GM23338 (cell line): ENCODE measurements around the gene GHR. TPM values are rescaled to one million over a fixed set of nuclear protein-coding genes. Genes with fewer than 3 reads are reported as not detected.

Experiments used
- ATAC-seq: fragments of 200-7000 bp; cut with Tn5 transposase; 3 replicates; pipeline ENCODE4 v1.9.1; 2020
- DNase-seq: peaks from one replicate; pipeline ENCODE4 v3.0.0-alpha.2; 2015; ENCODE audit warnings: low spot score
- H2AFZ ChIP-seq: fragments of 200-600 bp; sonication (generic); 2 replicates; pipeline ENCODE4 v1.8.0; 2016; ENCODE audit warnings: antibody characterized with exemption, mild to moderate bottlenecking, moderate library complexity
- H3F3A ChIP-seq: fragments of 200-600 bp; sonication (generic); replicated peaks from 2 replicates; pipeline ENCODE4 v1.8.0; 2017; ENCODE audit warnings: antibody characterized with exemption, mixed run types, low read depth
- H3K27ac ChIP-seq: fragments of 200-600 bp; sonication (generic); 2 replicates; pipeline ENCODE4 v1.6.1; 2016; ENCODE audit warnings: low read depth
- H3K27me3 ChIP-seq: fragments of 200-600 bp; sonication (generic); 2 replicates; pipeline ENCODE4 v1.8.0; 2016; ENCODE audit warnings: mild to moderate bottlenecking, mixed run types, moderate library complexity; ENCODE audit not compliant: insufficient read depth
- H3K36me3 ChIP-seq: fragments of 200-600 bp; sonication (generic); 2 replicates; pipeline ENCODE4 v1.8.0; 2016; ENCODE audit warnings: mild to moderate bottlenecking; ENCODE audit not compliant: insufficient read depth
- H3K4me1 ChIP-seq: fragments of 200-600 bp; sonication (generic); 2 replicates; pipeline ENCODE4 v1.8.0; 2016; ENCODE audit warnings: mild to moderate bottlenecking, moderate library complexity; ENCODE audit not compliant: insufficient read depth
- H3K4me2 ChIP-seq: fragments of 200-600 bp; sonication (generic); 2 replicates; pipeline ENCODE4 v1.7.1; 2017; ENCODE audit warnings: mixed run types
- H3K4me3 ChIP-seq: fragments of 200-600 bp; sonication (generic); 2 replicates; pipeline ENCODE4 v1.6.1; 2016; ENCODE audit warnings: mixed run types
- H3K79me2 ChIP-seq: fragments of 200-600 bp; sonication (generic); replicated peaks from 2 replicates; pipeline ENCODE4 v1.8.0; 2017; ENCODE audit warnings: mild to moderate bottlenecking; ENCODE audit not compliant: insufficient read depth
- H3K9me2 ChIP-seq: fragments of 200-600 bp; sonication (generic); 2 replicates; pipeline ENCODE4 v1.8.0; 2017; ENCODE audit not compliant: insufficient read depth
- H4K20me1 ChIP-seq: fragments of 200-600 bp; sonication (generic); replicated peaks from 2 replicates; pipeline ENCODE4 v1.8.0; 2017; ENCODE audit warnings: mild to moderate bottlenecking; ENCODE audit not compliant: insufficient read depth
- H3K27ac Mint-ChIP-seq: 2 replicates; pipeline ENCODE4 v1.8.0; 2020; ENCODE audit warnings: inconsistent platforms, mild to moderate bottlenecking, moderate library complexity, mixed read lengths
- H3K27me3 Mint-ChIP-seq: 3 replicates; pipeline ENCODE4 v1.8.0; 2022; ENCODE audit warnings: low read depth, mild to moderate bottlenecking, moderate library complexity, mixed read lengths, inconsistent platforms; ENCODE audit not compliant: insufficient read depth, poor library complexity
- H3K36me3 Mint-ChIP-seq: 3 replicates; pipeline ENCODE4 v1.8.0; 2021; ENCODE audit warnings: low read depth, mild to moderate bottlenecking, inconsistent platforms, moderate library complexity, mixed read lengths
- H3K4me1 Mint-ChIP-seq: 3 replicates; pipeline ENCODE4 v1.8.0; 2020; ENCODE audit warnings: mild to moderate bottlenecking, inconsistent platforms, mixed read lengths
- H3K4me3 Mint-ChIP-seq: 3 replicates; pipeline ENCODE4 v1.8.0; 2021; ENCODE audit warnings: moderate library complexity, mild to moderate bottlenecking, inconsistent platforms, mixed read lengths
- H3K9me3 Mint-ChIP-seq: 3 replicates; pipeline ENCODE4 v1.8.0; 2020; ENCODE audit warnings: moderate library complexity, mild to moderate bottlenecking, inconsistent platforms, mixed read lengths
- EZH2 ChIP-seq: fragments of 200-600 bp; sonication (generic); IDR thresholded peaks from one replicate; pipeline ENCODE4 v1.8.0; 2017; ENCODE audit warnings: antibody characterized with exemption, mild to moderate bottlenecking, low read depth; ENCODE audit not compliant: unreplicated experiment
- POLR2AphosphoS5 ChIP-seq: IDR thresholded peaks from 2 replicates; pipeline ENCODE4 v1.6.1; 2016; ENCODE audit warnings: antibody characterized with exemption, low read depth
- polyA plus RNA-seq: library from polyadenylated mRNA; unstranded; fragments of >200 nt; fragmentation: Nextera tagmentation; extraction: Ambion mirVana; gene quantifications from 2 replicates; pipeline ENCODE4 v1.2.1, GENCODE V29; 2016
- total RNA-seq: library from RNA; depleted of rRNA; stranded (reverse); fragments of >200 nt; shearing (Covaris generic); gene quantifications from 2 replicates; pipeline ENCODE4 v1.2.3, GENCODE V29; 2014
- TF ChIP-seq, protein P1 (sequence below): IDR thresholded peaks from one replicate; pipeline ENCODE4 v1.6.1; 2018; ENCODE audit warnings: antibody characterized with exemption; ENCODE audit not compliant: unreplicated experiment
- TF ChIP-seq, protein P2 (sequence below): fragments of 250-450 bp; sonication (Bioruptor Pico); IDR thresholded peaks from 2 replicates; pipeline ENCODE4 v1.5.0; 2020; ENCODE audit warnings: mild to moderate bottlenecking, moderate library complexity

Gene GHR
- total and polyA plus RNA-seq, 2 experiments from 2014 or later = 0.21 to 1.9 TPM

GRCh38 chr5:42665857-42666256 lies 242.6 kb downstream of the GHR start:
- Histone ChIP-seq H3K27me3 (no peaks in the 10 kb centered on the region), H3F3A (no peaks in the 10 kb centered on the region), H3K4me3 (no peak overlapping the region), H3K27ac (no peak overlapping the region), H4K20me1 (no peaks in the 10 kb centered on the region), H3K4me1 (no peaks in the 10 kb centered on the region), H3K4me2 (no peak overlapping the region), H2AFZ (no peak overlapping the region), H3K9me2 (no peaks in the 10 kb centered on the region), H3K79me2 (no peaks in the 10 kb centered on the region), H3K36me3 (no peaks in the 10 kb centered on the region)
- DNase-seq = no peak
- Mint-ChIP-seq H3K4me3 (no peak overlapping the region), H3K9me3 (peaks cover 17% of the 10 kb centered on the region), H3K27ac (no peak overlapping the region), H3K36me3 (0 out of 3 replicates have a peak, but pooled peaks cover 3% of the 10 kb centered on the region), H3K4me1 (no peaks in the 10 kb centered on the region), H3K27me3 (peaks cover 2% of the 10 kb centered on the region)
- TF ChIP-seq, protein P1, sequence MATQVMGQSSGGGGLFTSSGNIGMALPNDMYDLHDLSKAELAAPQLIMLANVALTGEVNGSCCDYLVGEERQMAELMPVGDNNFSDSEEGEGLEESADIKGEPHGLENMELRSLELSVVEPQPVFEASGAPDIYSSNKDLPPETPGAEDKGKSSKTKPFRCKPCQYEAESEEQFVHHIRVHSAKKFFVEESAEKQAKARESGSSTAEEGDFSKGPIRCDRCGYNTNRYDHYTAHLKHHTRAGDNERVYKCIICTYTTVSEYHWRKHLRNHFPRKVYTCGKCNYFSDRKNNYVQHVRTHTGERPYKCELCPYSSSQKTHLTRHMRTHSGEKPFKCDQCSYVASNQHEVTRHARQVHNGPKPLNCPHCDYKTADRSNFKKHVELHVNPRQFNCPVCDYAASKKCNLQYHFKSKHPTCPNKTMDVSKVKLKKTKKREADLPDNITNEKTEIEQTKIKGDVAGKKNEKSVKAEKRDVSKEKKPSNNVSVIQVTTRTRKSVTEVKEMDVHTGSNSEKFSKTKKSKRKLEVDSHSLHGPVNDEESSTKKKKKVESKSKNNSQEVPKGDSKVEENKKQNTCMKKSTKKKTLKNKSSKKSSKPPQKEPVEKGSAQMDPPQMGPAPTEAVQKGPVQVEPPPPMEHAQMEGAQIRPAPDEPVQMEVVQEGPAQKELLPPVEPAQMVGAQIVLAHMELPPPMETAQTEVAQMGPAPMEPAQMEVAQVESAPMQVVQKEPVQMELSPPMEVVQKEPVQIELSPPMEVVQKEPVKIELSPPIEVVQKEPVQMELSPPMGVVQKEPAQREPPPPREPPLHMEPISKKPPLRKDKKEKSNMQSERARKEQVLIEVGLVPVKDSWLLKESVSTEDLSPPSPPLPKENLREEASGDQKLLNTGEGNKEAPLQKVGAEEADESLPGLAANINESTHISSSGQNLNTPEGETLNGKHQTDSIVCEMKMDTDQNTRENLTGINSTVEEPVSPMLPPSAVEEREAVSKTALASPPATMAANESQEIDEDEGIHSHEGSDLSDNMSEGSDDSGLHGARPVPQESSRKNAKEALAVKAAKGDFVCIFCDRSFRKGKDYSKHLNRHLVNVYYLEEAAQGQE = no peak
- TF ChIP-seq EZH2 (no peak), POLR2AphosphoS5 (no peak)
- TF ChIP-seq, protein P2, sequence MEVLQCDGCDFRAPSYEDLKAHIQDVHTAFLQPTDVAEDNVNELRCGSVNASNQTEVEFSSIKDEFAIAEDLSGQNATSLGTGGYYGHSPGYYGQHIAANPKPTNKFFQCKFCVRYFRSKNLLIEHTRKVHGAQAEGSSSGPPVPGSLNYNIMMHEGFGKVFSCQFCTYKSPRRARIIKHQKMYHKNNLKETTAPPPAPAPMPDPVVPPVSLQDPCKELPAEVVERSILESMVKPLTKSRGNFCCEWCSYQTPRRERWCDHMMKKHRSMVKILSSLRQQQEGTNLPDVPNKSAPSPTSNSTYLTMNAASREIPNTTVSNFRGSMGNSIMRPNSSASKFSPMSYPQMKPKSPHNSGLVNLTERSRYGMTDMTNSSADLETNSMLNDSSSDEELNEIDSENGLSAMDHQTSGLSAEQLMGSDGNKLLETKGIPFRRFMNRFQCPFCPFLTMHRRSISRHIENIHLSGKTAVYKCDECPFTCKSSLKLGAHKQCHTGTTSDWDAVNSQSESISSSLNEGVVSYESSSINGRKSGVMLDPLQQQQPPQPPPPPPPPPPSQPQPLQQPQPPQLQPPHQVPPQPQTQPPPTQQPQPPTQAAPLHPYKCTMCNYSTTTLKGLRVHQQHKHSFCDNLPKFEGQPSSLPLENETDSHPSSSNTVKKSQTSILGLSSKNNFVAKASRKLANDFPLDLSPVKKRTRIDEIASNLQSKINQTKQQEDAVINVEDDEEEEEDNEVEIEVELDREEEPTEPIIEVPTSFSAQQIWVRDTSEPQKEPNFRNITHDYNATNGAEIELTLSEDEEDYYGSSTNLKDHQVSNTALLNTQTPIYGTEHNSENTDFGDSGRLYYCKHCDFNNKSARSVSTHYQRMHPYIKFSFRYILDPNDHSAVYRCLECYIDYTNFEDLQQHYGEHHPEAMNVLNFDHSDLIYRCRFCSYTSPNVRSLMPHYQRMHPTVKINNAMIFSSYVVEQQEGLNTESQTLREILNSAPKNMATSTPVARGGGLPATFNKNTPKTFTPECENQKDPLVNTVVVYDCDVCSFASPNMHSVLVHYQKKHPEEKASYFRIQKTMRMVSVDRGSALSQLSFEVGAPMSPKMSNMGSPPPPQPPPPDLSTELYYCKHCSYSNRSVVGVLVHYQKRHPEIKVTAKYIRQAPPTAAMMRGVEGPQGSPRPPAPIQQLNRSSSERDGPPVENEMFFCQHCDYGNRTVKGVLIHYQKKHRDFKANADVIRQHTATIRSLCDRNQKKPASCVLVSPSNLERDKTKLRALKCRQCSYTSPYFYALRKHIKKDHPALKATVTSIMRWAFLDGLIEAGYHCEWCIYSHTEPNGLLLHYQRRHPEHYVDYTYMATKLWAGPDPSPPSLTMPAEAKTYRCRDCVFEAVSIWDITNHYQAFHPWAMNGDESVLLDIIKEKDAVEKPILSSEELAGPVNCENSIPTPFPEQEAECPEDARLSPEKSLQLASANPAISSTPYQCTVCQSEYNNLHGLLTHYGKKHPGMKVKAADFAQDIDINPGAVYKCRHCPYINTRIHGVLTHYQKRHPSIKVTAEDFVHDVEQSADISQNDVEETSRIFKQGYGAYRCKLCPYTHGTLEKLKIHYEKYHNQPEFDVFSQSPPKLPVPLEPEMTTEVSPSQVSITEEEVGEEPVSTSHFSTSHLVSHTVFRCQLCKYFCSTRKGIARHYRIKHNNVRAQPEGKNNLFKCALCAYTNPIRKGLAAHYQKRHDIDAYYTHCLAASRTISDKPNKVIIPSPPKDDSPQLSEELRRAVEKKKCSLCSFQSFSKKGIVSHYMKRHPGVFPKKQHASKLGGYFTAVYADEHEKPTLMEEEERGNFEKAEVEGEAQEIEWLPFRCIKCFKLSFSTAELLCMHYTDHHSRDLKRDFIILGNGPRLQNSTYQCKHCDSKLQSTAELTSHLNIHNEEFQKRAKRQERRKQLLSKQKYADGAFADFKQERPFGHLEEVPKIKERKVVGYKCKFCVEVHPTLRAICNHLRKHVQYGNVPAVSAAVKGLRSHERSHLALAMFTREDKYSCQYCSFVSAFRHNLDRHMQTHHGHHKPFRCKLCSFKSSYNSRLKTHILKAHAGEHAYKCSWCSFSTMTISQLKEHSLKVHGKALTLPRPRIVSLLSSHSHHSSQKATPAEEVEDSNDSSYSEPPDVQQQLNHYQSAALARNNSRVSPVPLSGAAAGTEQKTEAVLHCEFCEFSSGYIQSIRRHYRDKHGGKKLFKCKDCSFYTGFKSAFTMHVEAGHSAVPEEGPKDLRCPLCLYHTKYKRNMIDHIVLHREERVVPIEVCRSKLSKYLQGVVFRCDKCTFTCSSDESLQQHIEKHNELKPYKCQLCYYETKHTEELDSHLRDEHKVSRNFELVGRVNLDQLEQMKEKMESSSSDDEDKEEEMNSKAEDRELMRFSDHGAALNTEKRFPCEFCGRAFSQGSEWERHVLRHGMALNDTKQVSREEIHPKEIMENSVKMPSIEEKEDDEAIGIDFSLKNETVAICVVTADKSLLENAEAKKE (CRISPR knock-in tag) = no peak
- no peak for ATAC-seq
